ENCODE measurements around the gene LGALS9.

The LGALS9 gene

DNA sequence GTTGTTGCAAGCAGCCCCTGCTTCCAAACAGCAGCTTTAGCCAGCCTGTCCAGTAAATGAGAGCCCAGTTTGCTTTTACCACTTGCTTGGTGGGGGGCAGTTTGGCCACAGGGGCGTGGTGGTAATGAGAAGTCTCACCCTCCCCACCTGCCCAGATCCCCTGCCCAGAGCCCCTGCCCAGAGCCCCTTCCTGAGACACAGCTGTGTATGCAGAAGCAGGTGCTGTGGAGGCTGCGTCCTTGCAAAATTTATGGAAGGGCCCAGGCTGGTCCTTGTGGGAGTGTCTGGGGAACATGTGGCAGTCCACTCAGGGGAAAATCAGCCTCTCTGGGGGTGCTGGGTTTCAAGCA, 27.6 kb upstream of the LGALS9 start:
- DNase-seq (ENCODE audit: low read depth in 2 of 2): no peak

DNA sequence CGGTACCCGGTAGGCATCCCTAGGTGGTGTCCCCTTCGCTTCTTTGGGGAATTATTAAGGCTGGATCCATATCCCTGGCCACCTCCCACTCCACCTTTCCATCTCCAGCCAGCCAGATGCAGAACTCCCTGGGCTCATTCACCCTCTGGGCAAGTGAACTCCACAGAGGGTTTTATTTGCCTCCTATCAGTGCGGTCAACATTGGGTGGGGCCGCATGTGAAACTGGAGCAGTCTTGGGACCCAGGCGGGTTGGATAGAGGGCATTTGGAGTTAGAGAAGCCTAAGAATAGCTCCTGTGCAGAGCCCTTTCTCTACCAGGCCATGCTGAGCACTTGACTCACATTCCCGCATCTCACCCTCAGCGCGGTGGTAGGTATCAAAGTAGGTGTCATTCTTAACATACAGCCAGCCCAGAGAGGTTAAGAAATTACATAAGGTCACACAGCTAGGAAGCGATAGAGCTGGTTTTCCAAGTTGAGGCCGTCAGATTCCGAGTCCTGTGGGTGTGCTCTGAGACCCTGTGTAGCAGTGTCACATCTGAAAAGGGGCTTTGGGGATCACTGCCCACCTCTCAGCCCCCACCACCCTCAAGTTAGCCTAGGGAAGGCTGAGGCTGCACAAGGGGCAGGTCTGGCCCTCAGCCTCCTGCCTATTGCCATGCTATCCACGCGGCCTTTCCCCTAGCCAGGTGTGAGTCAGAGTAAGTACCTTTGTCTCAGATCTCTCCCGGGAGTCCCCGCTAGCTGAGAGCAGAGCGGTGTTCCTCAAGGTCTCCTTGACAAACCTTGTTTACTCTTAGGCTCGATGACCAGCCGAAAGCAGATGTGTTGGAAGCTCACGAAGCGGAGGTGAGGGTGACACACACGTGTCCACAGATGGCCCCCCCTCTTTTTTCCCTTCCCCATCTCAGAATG, 26.9 kb upstream of the LGALS9 start:
- DNase-seq (ENCODE audit: low read depth in 2 of 2): no peak

DNA sequence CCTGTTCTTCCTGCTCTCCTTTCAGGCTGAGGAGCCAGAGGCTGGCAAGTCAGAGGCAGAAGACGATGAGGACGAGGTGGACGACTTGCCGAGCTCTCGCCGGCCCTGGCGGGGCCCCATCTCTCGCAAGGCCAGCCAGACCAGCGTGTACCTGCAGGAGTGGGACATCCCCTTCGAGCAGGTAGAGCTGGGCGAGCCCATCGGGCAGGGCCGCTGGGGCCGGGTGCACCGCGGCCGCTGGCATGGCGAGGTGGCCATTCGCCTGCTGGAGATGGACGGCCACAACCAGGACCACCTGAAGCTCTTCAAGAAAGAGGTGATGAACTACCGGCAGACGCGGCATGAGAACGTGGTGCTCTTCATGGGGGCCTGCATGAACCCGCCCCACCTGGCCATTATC, 25.6 kb upstream of the LGALS9 start:
- no peak for DNase-seq (ENCODE audit: low read depth in 2 of 2)

DNA sequence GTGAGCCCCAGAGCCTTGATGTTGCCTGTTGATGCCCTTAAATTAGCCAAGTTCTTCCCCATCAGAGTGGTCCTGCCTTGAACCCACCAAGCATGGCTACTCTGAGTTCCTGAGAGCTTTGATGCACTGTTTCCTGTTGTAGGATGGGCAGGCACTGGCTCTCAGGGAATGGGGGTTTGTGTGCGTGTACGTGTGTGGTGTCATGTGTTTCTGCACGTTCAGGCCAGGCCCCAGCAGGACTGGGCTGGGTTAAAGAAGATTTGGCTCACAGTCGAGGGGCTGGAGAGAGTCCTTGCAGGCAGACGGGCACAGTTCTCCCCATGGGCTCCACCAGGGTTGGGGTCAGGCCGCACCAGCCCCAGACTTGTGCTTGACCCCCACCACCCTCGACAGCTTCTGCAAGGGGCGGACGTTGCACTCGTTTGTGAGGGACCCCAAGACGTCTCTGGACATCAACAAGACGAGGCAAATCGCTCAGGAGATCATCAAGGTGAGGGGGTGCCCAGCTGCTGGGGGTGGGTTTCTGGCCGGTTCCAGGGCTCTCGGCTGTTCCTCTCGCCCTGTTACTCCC, 23.4 kb upstream of the LGALS9 start:
- DNase-seq (ENCODE audit: low read depth in 2 of 2): no peak

DNA sequence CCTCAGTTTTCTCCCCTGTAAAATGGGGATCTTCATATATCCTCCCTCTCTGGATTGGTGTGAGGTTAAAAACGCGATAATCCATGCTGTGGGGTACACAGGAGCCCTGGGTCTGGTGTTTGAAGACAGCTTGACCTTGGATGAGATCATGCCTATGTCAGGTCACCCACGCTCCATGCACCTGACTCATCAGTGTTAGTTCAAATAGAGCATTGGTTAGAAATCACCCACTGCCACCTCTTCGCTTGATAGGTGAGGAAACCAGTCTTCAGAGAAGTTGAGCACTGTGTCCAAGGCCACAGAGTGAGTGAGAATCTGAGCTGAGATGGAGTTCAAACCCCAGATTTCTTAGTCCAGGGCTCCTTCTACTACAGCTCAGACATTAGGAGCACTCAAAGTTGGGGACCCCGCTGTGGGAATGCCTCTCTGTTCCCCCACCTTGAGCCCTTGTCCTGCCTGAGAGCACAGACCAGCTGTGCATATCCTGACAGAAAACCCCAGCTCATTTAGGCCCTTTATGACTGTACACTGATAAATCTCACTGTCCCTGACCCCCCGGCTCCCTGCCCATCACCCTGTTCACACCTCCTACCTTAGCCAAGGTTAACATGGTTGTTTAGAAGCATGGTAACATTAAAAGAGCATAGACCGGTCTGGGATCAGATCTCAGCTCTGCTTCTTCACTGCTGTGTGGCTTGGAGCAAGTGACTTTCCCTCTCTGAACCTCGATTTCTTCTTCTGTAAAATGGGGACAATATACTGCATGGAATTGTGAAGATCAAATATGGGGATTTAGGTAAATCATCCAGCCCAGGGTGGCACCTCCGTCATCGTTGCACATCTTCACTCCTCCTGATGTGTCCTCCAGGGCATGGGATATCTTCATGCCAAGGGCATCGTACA, 22.4 kb upstream of the LGALS9 start:
- no peak for DNase-seq (ENCODE audit: low read depth in 2 of 2)

DNA sequence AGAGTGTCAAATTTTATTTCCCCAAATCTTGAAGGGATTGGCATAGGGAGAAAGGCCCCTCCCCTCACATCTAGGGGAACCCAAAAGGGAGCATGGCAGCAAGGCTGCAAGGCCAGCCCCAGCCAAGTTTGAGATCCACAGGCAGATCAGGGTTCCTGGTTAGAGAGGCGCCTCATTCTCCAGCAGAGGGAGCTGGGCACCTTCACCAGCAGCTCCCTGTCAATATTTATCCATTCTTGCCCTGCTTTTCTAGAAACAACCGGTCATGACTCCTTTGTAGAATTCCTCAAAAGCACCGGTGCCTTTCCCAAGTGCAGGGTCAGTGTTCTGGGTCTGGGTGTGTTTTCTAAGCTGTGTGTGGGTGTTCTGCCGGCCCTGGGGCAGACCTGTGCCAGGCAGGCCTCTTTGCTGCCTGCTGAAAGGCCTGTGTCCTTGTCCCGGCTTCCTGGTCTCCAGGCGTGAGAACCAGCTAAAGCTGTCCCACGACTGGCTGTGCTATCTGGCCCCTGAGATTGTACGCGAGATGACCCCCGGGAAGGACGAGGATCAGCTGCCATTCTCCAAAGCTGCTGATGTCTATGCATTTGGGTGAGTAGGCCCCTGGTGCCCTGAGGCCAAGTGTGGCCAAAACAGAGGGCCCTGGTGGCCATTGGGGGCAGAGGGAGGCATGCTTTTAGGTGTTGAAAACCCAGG, 21.2 kb upstream of the LGALS9 start:
- DNase-seq (ENCODE audit: low read depth in 2 of 2): no peak

DNA sequence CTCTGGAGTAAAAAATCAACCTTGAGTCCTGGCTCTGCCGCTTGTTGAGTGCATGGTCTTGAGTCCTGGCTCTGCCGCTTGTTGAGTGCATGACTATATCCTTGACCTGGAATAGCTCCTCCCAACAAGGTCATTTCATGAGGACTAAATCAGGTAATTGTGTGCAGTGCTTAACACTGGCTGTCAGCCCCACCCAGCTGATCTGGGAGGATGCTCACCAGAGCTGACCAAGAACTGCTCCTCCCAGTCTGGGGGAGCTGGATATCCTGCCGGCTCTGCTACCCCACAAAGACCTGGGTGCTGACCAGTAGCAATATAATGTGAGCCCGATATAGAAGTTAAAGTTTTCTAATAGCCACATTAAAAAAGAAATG, 20.7 kb upstream of the LGALS9 start:
- no peak for DNase-seq (ENCODE audit: low read depth in 2 of 2)

DNA sequence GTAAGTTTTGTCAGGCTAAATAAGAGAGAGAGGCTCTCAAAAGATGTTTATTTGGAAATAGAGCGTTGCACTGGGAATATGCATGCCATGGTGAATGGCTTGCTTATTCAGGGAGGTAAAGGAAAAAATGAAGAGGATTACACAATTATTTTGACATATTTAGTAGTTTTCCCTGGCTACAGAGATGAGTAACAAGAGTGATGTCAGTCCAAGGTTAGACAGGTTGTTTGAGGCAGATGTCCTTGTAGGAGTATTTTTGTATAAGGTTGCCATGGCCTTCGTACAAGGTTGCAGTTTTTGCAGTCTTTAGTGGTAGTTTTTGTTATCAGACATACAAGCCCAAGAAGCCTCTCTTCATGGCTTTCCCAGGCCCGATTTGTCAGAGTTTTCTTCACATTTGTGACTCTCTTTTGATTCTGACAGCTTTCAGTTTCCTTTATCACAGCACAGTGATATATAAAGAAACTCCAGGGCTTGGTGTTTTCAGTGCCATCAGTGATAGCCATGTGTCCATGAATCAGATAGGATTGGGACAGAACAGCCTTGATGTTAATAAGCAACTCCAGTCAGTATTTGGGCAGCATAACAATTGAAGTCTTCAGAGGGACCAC, 18.7 kb upstream of the LGALS9 start:
- no peak for DNase-seq (ENCODE audit: low read depth in 2 of 2)

DNA sequence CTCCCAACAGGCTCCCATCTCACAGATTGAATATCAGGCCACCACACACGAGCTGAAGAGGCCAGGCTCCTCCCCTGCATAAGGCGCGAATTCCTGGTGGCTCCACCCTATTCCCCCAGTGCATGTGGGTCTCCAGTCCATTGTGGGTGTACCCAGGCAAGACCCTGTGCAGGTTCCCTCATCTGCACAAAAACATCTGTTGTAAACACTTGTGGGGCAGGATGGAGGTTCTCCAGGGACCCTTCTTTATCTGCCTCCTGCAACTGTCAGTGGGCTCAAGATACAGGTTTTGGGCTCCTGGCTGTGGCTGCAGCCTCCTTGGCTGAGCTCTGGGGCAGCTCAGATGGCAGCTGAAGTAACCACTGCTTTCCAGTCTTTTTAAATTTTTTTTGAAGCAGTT, 17.6 kb upstream of the LGALS9 start:
- DNase-seq (ENCODE audit: low read depth in 2 of 2): no peak

DNA sequence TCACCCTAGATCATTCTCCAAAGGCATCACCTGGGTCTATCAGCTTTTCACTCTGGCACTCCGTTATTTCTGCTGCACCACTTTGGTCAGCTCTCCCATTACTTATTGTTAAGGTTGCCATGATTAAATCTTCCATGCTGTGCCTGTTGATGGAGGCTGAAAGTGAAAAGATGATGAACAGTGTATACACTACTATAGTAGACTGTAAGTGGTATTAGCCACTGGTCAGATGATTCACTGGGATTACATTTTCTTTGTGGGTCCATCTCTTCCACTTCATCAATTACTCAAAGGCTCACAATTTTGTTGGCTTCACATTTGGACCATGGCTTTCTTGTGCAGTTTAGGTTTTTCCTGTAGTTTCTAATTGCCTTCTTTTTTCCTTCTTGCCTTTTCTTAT, 15.9 kb upstream of the LGALS9 start:
- no peak for DNase-seq (ENCODE audit: low read depth in 2 of 2)

DNA sequence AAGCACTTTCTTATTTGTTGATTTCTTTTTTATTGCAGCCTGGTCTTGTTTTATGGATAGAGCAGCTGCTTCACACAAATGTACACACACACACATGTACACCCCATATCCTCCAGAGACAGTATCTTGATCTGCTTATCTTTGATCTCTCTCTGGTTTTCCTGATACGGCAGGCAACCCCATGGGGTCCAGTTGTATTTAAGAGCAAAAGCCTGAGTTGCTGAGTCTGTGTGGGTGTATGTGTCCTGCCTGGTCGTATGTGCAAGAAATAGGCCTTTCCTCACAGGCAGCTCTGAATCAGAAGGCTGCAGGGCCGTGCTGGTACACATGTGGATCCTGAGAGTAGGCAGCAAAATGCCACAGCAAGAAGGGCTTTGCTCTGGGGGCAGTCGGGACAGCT, 14.6 kb upstream of the LGALS9 start:
- DNase-seq (ENCODE audit: low read depth in 2 of 2): no peak

DNA sequence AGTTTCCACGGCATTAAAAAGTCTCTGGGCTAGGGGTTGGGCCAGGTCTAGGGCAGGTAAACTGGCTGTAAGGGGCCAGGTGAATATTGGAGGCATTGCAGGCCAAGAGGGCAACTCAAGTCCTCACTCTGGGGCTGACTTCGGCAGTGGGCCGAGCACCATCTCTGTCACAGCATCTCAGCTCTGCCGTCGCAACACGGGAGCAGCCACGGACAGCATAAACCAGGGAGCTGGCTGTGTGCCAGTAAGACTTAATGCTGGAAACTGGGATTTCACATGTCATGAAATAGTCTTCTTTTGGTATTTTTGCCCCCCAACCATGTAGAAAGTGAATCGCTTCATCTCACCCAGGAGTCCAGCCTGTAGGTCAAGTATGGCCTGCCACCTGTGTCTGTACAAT, 12.6 kb upstream of the LGALS9 start:
- no peak for DNase-seq (ENCODE audit: low read depth in 2 of 2)

DNA sequence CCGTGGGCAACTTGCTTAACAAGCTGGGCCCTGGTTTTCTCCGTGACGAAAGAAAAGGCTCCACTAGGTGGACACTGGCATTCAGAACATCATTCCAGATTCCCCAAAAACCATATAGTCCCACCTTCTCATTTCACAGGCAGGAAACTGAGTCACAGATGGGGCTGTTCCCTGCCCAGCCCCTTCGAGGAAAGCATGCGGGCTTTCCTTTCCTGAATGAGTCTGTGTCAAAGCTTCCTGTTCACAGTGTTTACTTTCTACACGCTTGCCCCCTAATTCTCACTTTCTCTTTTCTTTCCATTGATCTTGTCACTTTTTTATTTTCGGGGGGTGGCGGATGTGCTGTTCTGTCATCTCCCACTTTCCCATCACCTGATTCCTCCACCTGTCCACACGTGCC, 10.3 kb upstream of the LGALS9 start:
- DNase-seq (ENCODE audit: low read depth in 2 of 2): no peak

DNA sequence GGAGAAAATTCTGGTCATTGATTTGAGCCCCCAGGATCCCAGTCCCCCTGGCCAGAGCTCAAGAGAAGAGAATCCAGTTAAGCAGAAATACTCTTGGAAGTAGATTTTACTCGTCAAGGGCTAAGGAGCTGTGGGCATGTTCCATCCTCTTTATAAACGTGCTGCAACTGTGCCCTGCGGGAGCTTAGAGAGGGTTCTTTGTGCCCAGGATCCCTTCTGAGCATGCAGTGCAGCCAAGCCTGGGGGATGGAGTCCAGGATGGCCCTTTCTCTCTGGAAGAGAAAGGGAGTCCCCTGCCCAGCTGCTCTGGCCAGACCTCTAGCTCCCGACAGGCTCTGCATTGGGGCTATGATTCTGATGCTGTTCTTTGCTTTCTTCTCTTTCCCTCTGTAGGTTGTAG, 9.5 kb upstream of the LGALS9 start:
- no peak for DNase-seq (ENCODE audit: low read depth in 2 of 2)

DNA sequence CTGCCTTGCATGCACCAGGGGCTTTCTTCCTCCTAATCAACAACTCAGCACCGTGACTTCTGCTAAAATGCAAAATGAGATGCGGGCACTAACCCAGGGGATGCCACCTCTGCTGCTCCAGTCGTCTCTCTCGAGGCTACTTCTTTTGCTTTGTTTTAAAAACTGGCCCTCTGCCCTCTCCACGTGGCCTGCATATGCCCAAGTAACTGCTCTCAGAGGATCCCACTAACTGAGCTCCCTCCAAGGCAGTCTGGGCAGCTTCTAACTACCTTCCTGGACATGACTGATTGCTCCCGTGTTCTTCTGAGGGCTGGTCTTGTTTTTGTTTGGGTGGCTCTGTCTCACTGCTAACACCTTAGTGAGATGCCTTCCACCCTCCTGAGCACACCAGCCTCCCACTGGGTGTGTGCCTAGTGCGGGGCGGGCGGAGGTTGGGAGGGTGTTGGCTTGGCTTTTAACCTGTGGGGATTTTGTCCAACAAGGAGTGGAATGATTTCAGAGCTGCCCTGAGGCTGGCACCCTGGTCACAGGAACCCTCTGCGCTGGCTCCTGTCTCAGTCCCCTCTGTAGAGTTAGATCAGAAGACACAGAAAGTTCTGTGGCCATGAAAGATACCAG, 8.9 kb upstream of the LGALS9 start:
- no peak for DNase-seq (ENCODE audit: low read depth in 2 of 2)

DNA sequence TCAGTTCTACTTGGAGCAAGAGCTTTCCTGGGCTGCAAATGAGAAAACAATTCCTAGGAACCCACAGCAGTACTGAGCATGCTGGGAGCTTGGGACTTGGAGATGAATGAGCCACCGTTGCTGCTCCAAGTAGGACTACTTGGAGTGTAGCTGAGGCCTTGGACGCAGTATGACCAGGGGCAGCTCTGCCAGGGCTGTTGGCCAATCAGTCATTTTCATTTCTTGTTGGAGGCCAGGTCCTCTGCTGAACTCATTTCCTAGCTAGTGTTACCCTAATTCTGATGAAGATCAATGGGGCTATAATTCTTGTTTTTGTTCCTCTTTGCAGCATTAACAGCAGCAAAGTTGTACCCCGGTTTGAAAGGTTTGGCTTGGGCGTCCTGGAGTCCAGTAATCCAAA, 8.0 kb upstream of the LGALS9 start:
- DNase-seq (ENCODE audit: low read depth in 2 of 2): no peak

DNA sequence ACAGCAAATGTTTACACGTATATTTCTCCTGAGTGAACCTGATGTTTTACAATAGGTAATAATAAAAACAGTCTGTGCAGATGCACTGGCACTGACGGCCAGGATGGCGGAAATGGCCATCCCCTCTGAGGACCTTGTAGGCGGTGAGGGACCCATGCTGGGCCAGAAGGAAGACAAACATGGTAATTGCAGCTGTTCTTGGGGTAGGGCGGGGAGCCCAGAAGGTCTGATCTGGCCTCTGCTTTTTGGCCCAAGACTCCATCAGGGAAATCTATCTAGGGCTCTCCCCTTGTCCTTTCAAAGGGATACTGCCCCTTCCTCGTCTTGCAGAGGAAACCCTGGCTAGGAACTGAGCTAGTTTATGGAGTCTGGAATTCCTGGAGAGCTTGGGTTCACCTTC, 7.4 kb upstream of the LGALS9 start:
- no peak for DNase-seq (ENCODE audit: low read depth in 2 of 2)

DNA sequence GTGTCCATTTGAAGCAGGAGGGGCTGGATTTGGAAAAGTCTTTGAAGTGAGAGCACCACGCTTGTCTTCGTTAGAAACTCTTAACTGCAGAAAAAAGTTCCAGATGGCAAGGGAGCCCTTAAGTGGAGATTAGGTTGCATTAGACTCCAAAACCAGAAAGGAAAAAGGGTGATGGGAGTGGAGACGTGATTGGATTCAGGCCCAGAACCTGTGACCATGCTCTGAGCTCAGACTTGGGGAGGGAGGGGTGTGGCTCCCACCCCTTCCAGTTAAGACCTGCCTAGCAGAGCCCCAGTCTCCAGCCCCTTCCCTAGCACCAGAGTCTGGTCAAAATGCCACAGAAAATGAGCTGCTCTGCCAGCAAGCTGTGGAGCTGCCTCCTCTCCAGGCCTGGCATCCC, 6.4 kb upstream of the LGALS9 start:
- no peak for DNase-seq (ENCODE audit: low read depth in 2 of 2)

DNA sequence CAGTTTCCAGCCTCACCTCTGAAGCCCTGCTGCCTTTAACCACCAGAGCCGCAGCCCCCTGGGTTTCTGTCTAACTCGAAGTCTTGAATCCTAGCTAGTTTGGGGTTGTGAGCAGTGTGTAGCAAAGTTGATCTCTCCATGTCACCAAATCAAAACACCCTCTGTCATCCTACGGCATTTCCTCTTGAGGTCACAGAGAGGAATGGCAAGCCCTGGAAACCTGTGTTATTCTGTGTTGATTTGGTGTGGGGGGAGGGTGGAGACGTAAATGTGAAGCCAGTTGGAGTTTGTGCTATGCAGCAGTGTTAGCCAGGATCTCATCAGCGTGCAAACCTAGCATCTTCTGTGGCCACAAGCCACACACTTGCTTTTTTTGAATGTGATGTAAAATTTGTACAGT, 5.1 kb upstream of the LGALS9 start:
- no peak for DNase-seq (ENCODE audit: low read depth in 2 of 2)

DNA sequence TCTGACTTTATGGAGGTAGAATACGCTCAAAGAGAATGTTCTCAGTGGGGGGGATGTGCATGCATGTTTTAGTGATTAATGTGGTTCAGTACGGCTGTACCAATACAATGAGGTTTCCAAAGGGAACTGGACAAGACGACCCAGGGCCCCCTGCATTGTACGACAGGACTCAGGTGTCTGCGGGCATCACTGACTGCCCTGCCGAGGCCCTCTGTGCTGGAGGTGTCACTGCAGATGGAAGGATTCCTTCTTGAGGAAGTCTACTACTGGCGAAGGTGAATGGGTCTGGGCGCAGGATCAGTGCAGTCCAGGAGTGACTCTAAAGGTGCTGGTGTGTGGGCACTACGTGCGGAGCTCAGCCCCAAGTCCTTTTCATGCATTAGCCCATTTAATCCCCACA, 3.5 kb upstream of the LGALS9 start:
- DNase-seq (ENCODE audit: low read depth in 2 of 2): no peak

DNA sequence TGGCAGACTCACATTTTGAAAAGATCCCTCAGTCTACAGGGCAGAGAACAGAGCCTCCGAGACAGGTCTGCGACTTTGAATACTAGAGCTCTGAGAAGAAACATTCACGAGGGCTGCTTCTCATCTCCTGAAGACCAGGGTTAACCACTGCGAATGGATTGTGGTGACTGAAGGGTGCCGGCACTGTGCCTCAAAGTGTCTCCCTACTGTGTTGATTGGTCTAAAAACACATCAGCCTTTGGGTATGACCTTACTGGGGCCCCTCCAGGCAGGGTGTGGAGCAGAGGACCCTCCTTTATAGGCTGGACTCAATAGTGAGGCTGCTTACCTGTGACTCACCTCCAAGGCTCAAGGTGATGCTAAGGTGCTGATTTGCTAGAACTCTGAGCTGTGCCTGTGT, 2.6 kb upstream of the LGALS9 start:
- no peak for DNase-seq (ENCODE audit: low read depth in 2 of 2)

Data from stimulated activated CD8-positive, alpha-beta memory T cell treated with anti-CD3 and anti-CD28 coated beads, Interleukin-7, amount 100 ng/mL, for 1 hour (primary cell).